IMR-90 (cell line): ENCODE measurements around the gene UNC13C. TPM values are rescaled to one million over a fixed set of nuclear protein-coding genes. Genes with fewer than 3 reads are reported as not detected.

Source experiments
- ATAC-seq: fragments of 200-7000 bp; cut with Tn5 transposase; 2 replicates; pipeline ENCODE4 v1.9.1; 2020; ENCODE audit warnings: low read depth, mild to moderate bottlenecking, moderate library complexity
- BruUV-seq: library from RNA; stranded (reverse); fragments of 400-500 nt; replicated peaks from 2 replicates; lab custom pipeline; 2021; lab: Mats Ljungman, UMichigan
- CTCF ChIA-PET: fragments of 300-600 bp; formaldehyde crosslinking; extraction: SDS; loops from one replicate; lab custom pipeline; 2021; ENCODE audit warnings: antibody characterized with exemption; lab: Yijun Ruan, JAX
- POLR2A ChIA-PET: fragments of 300-600 bp; sonication (Branson Sonifier 250); formaldehyde crosslinking; loops from one replicate; lab custom pipeline; 2022; ENCODE audit warnings: antibody characterized with exemption; ENCODE audit not compliant: unreplicated experiment; lab: Charles Lee
- DNase-seq: peaks from one replicate; pipeline ENCODE4 v3.0.0; 2013
- H2AFZ ChIP-seq: replicated peaks from 2 replicates; pipeline ENCODE3; 2013; ENCODE audit warnings: low read length, mild to moderate bottlenecking; ENCODE audit not compliant: poor library complexity
- H2AK5ac ChIP-seq: 2 replicates; pipeline ENCODE4 v1.6.1; 2013; ENCODE audit warnings: low read depth, low read length, inconsistent platforms
- H2AK9ac ChIP-seq: replicated peaks from 2 replicates; pipeline ENCODE3; 2013; ENCODE audit warnings: mild to moderate bottlenecking, low read depth, low read length, moderate library complexity; ENCODE audit not compliant: poor library complexity
- H2BK120ac ChIP-seq: 2 replicates; pipeline ENCODE4 v1.6.1; 2013; ENCODE audit warnings: low read depth, low read length, inconsistent platforms
- H2BK15ac ChIP-seq: 3 replicates; pipeline ENCODE4 v1.6.1; 2013; ENCODE audit warnings: low read depth, low read length, inconsistent platforms
- H2BK20ac ChIP-seq: 2 replicates; pipeline ENCODE4 v1.6.1; 2013; ENCODE audit warnings: low read depth, mild to moderate bottlenecking, inconsistent platforms, low read length, moderate library complexity
- H2BK5ac ChIP-seq: 2 replicates; pipeline ENCODE4 v1.6.1; 2013; ENCODE audit warnings: mild to moderate bottlenecking, low read depth, low read length, inconsistent platforms; ENCODE audit not compliant: poor library complexity, severe bottlenecking
- H3K14ac ChIP-seq: replicated peaks from 2 replicates; pipeline ENCODE4 v1.6.1; 2013; ENCODE audit warnings: low read depth, low read length, inconsistent platforms
- H3K18ac ChIP-seq: 2 replicates; pipeline ENCODE4 v1.6.1; 2013; ENCODE audit warnings: low read depth, low read length, control low read depth
- H3K23ac ChIP-seq: 2 replicates; pipeline ENCODE4 v1.6.1; 2013; ENCODE audit warnings: low read depth, low read length, inconsistent platforms
- H3K27ac ChIP-seq: 2 replicates; pipeline ENCODE4 v1.5.1; 2013; ENCODE audit warnings: mild to moderate bottlenecking, control low read depth, low read length; ENCODE audit not compliant: insufficient read depth
- H3K27me3 ChIP-seq: 2 replicates; pipeline ENCODE4 v1.6.1; 2013; ENCODE audit warnings: low read length; ENCODE audit not compliant: control insufficient read depth, insufficient read depth
- H3K36me3 ChIP-seq: 2 replicates; pipeline ENCODE4 v1.6.1; 2013; ENCODE audit warnings: low read length, mixed read lengths; ENCODE audit not compliant: control insufficient read depth, insufficient read depth
- H3K4ac ChIP-seq: 2 replicates; pipeline ENCODE4 v1.6.1; 2013; ENCODE audit warnings: low read depth, low read length, inconsistent platforms
- H3K4me1 ChIP-seq: 2 replicates; pipeline ENCODE4 v1.6.1; 2013; ENCODE audit warnings: low read length, mixed read lengths; ENCODE audit not compliant: control insufficient read depth, insufficient read depth
- H3K4me2 ChIP-seq: 2 replicates; pipeline ENCODE4 v1.6.1; 2013; ENCODE audit warnings: low read depth, mild to moderate bottlenecking, control low read depth, low read length, moderate library complexity
- H3K4me3 ChIP-seq: 2 replicates; pipeline ENCODE4 v1.5.1; 2013; ENCODE audit warnings: low read depth, mild to moderate bottlenecking, control low read depth, low read length, moderate library complexity; ENCODE audit not compliant: insufficient read depth
- H3K56ac ChIP-seq: 2 replicates; pipeline ENCODE4 v1.6.1; 2013; ENCODE audit warnings: low read length, inconsistent platforms; ENCODE audit not compliant: insufficient read depth; ENCODE audit errors: extremely low read depth
- H3K79me1 ChIP-seq, 2 experiments: 2 replicates each; pipeline ENCODE4 v1.6.1; 2013; ENCODE audit warnings: low read length in 2 of 2, inconsistent platforms in 1 of 2, low read depth in 1 of 2
- H3K9ac ChIP-seq: 2 replicates; pipeline ENCODE4 v1.6.1; 2013; ENCODE audit warnings: low read depth, low read length, control low read depth
- H3K9me1 ChIP-seq: 2 replicates; pipeline ENCODE4 v1.6.1; 2013; ENCODE audit warnings: low read length, inconsistent platforms; ENCODE audit not compliant: insufficient read depth
- H3K9me3 ChIP-seq: 2 replicates; pipeline ENCODE4 v1.6.1; 2013; ENCODE audit warnings: low read length; ENCODE audit not compliant: control insufficient read depth, insufficient read depth
- H4K20me1 ChIP-seq: 2 replicates; pipeline ENCODE4 v1.6.1; 2013; ENCODE audit warnings: low read length, inconsistent platforms; ENCODE audit not compliant: insufficient read depth
- H4K5ac ChIP-seq: 2 replicates; pipeline ENCODE4 v1.6.1; 2013; ENCODE audit warnings: mild to moderate bottlenecking, low read depth, low read length, control low read depth
- H4K8ac ChIP-seq, 2 experiments: 2 replicates each; pipeline ENCODE4 v1.6.1; 2013; ENCODE audit warnings: low read depth in 2 of 2, low read length in 2 of 2, control low read depth in 1 of 2, inconsistent platforms in 1 of 2
- H4K91ac ChIP-seq: 2 replicates; pipeline ENCODE4 v1.6.1; 2013; ENCODE audit warnings: low read depth, low read length, inconsistent platforms; ENCODE audit not compliant: insufficient read depth
- BHLHE40 ChIP-seq: fragments of 150-350 bp; IDR thresholded peaks from 2 replicates; pipeline ENCODE4 v1.6.1; 2016; ENCODE audit warnings: mild to moderate bottlenecking, low read depth, low read length
- CEBPB ChIP-seq: IDR thresholded peaks from 2 replicates; pipeline ENCODE4 v1.6.1; 2012; ENCODE audit warnings: low read depth, low read length, improper control_type of control experiment
- CHD1 ChIP-seq: IDR thresholded peaks from 2 replicates; pipeline ENCODE4 v1.6.1; 2012; ENCODE audit warnings: low read depth, low read length, improper control_type of control experiment
- CTCF ChIP-seq: conservative IDR thresholded peaks from 2 replicates; pipeline ENCODE4 v1.5.1; 2012; ENCODE audit warnings: mild to moderate bottlenecking, low read depth, low read length, improper control_type of control experiment
- FOS ChIP-seq: fragments of 150-350 bp; IDR thresholded peaks from 2 replicates; pipeline ENCODE4 v1.6.1; 2016; ENCODE audit warnings: low read depth, low read length
- MAFK ChIP-seq: IDR thresholded peaks from 2 replicates; pipeline ENCODE4 v1.6.1; 2012; ENCODE audit warnings: low read depth, low read length, improper control_type of control experiment
- MAZ ChIP-seq: IDR thresholded peaks from 2 replicates; pipeline ENCODE4 v1.6.1; 2012; ENCODE audit warnings: low read depth, mild to moderate bottlenecking, low read length, improper control_type of control experiment, moderate library complexity, borderline replicate concordance
- MXI1 ChIP-seq: IDR thresholded peaks from 2 replicates; pipeline ENCODE4 v1.6.1; 2012; ENCODE audit warnings: low read depth, mild to moderate bottlenecking, low read length, moderate library complexity, borderline replicate concordance
- NFE2L2 ChIP-seq: fragments of 150-350 bp; IDR thresholded peaks from 2 replicates; pipeline ENCODE4 v1.6.1; 2016; ENCODE audit warnings: low read depth, mild to moderate bottlenecking, low read length
- POLR2A ChIP-seq: IDR thresholded peaks from 2 replicates; pipeline ENCODE4 v1.6.1; 2012; ENCODE audit warnings: mild to moderate bottlenecking, low read depth, low read length
- RAD21 ChIP-seq: IDR thresholded peaks from 2 replicates; pipeline ENCODE4 v1.6.1; 2012; ENCODE audit warnings: low read length, improper control_type of control experiment
- RCOR1 ChIP-seq: IDR thresholded peaks from 2 replicates; pipeline ENCODE4 v1.6.1; 2012; ENCODE audit warnings: mild to moderate bottlenecking, low read length, improper control_type of control experiment; ENCODE audit not compliant: insufficient replicate concordance
- RFX5 ChIP-seq: IDR thresholded peaks from 2 replicates; pipeline ENCODE4 v1.8.0; 2012; ENCODE audit warnings: low read depth, mild to moderate bottlenecking, low read length, moderate library complexity
- SMC3 ChIP-seq: fragments of 150-350 bp; IDR thresholded peaks from 2 replicates; pipeline ENCODE4 v1.6.1; 2016; ENCODE audit warnings: low read depth, mild to moderate bottlenecking, antibody characterized with exemption, low read length, moderate library complexity
- WGBS, 2 experiments: methylation state at CpG; one replicate each; pipeline versions ENCODE4 v1.1.5 to v1.1.7; 2013; ENCODE audit warnings: missing lambda C conversion rate in 2 of 2; ENCODE audit not compliant: insufficient read length in 1 of 2; ENCODE audit errors: extremely low coverage in 2 of 2; 5-methylcytosine and 5-hydroxymethylcytosine counted together
- dilution Hi-C: fragments of 300-500 bp; cut with HindIII; formaldehyde crosslinking; loops from one replicate; pipeline ENCODE4 v1.14.3; 2018; ENCODE audit warnings: low sequenced_read_pairs; ENCODE audit not compliant: unreplicated experiment
- in situ Hi-C: fragments of 300-500 bp; cut with MboI; formaldehyde crosslinking; loops from 3 replicates; pipeline ENCODE4 v1.14.3; 2019; ENCODE audit warnings: low sequenced_read_pairs, inconsistent platforms, mixed read lengths
- intact Hi-C: fragments of 100-400 bp; cut with micrococcal nuclease; formaldehyde crosslinking; loops from 2 replicates; pipeline ENCODE4 v1.10.0; 2022
- polyA plus RNA-seq, 3 experiments: library from polyadenylated mRNA; depleted of rRNA; stranded (reverse); fragments of >200 nt; gene quantifications; 2 replicates each; pipeline ENCODE4 v1.2.3, GENCODE V29; 2012; ENCODE audit warnings: low replicate concordance in 1 of 3
- total RNA-seq: library from RNA; depleted of rRNA; stranded (reverse); fragments of >200 nt; gene quantifications from 2 replicates; pipeline ENCODE4 v1.2.3, GENCODE V29; 2012
- TF ChIP-seq, protein P1 (sequence below): fragments of 150-350 bp; IDR thresholded peaks from 2 replicates; pipeline ENCODE4 v1.6.1; 2016; ENCODE audit warnings: low read depth, mild to moderate bottlenecking, low read length, moderate library complexity, borderline replicate concordance
- TF ChIP-seq, protein P2 (sequence below): fragments of 150-350 bp; IDR thresholded peaks from 2 replicates; pipeline ENCODE4 v1.6.1; 2017; ENCODE audit warnings: mild to moderate bottlenecking, antibody characterized with exemption, low read length, low read depth

The UNC13C gene
- total and polyA plus RNA-seq, 2 of the 4 experiments (the other 2 are of a cell fraction), result not detected

DNA sequence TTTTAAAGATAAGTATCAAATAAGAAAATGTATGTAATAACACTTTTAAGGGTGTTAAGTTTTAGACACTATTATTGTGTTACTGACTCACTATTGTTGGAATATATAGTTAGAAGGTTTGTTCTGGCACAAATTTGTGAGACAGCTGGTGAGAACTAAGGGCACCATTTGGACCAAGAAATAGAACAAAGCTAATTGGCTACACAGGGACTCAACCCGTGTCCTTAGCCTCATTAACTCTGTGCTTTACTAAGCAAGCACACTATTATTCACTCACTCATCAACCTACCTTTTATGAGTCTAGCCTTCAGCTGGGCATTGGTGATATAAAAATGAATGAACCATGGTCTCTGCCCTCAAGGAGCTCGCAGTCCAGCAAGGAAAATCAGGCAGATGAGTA, 4.1 kb upstream of the UNC13C start:
- dilution Hi-C loops, result no loop called here

More for the DNA sequence above, 4.1 kb upstream of the UNC13C start:
- H3K4me3 ChIP-seq, result no peak overlapping the region
- no CpG with 5 or more reads among the region's 2 CpGs for WGBS, 2 experiments
- H3K4me2 ChIP-seq, result no peak overlapping the region
- DNase-seq (no peak), ATAC-seq (no peak)
- H3K56ac ChIP-seq, result no peak overlapping the region
- H2BK5ac ChIP-seq, result no peak overlapping the region
- no peak overlapping the region for H3K27ac ChIP-seq
- H3K9me3 ChIP-seq, result peaks cover 2% of the 10 kb centered on the region
- no peak overlapping the region for H3K23ac ChIP-seq
- ChIA-PET CTCF (no interaction called here), POLR2A (no interaction called here)
- H2AK9ac ChIP-seq, result no peak overlapping the region
- TF ChIP-seq FOS, result no peak
- no peak for TF ChIP-seq RAD21
- TF ChIP-seq, protein P1, sequence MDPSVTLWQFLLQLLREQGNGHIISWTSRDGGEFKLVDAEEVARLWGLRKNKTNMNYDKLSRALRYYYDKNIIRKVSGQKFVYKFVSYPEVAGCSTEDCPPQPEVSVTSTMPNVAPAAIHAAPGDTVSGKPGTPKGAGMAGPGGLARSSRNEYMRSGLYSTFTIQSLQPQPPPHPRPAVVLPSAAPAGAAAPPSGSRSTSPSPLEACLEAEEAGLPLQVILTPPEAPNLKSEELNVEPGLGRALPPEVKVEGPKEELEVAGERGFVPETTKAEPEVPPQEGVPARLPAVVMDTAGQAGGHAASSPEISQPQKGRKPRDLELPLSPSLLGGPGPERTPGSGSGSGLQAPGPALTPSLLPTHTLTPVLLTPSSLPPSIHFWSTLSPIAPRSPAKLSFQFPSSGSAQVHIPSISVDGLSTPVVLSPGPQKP, result no peak
- no peak for TF ChIP-seq POLR2A
- no peak for TF ChIP-seq CEBPB
- TF ChIP-seq CHD1, result no peak
- TF ChIP-seq SMC3, result no peak
- TF ChIP-seq RCOR1, result no peak
- TF ChIP-seq, protein P2, sequence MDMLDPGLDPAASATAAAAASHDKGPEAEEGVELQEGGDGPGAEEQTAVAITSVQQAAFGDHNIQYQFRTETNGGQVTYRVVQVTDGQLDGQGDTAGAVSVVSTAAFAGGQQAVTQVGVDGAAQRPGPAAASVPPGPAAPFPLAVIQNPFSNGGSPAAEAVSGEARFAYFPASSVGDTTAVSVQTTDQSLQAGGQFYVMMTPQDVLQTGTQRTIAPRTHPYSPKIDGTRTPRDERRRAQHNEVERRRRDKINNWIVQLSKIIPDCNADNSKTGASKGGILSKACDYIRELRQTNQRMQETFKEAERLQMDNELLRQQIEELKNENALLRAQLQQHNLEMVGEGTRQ, result no peak
- TF ChIP-seq BHLHE40, result no peak
- no peak for TF ChIP-seq CTCF
- TF ChIP-seq MXI1, result no peak
- TF ChIP-seq NFE2L2, result no peak
- TF ChIP-seq MAZ, result no peak
- no peak for TF ChIP-seq MAFK
- TF ChIP-seq RFX5, result no peak
- no peaks in the 10 kb centered on the region for H3K36me3 ChIP-seq
- H2BK15ac ChIP-seq, result no peak overlapping the region
- H3K27me3 ChIP-seq, result no peaks in the 10 kb centered on the region
- H4K8ac ChIP-seq, result no peak overlapping the region
- H2AFZ ChIP-seq, result no peak overlapping the region
- no peaks in the 10 kb centered on the region for H3K4me1 ChIP-seq
- in situ Hi-C loops (no loop called here), intact Hi-C loops (no loop called here)
- H2BK20ac ChIP-seq, result no peak overlapping the region
- H3K9ac ChIP-seq, result no peak overlapping the region
- no peaks in the 10 kb centered on the region for H3K79me1 ChIP-seq
- H3K4ac ChIP-seq, result no peak overlapping the region
- no peak overlapping the region for H4K91ac ChIP-seq
- H3K14ac ChIP-seq, result no peak overlapping the region
- H3K9me1 ChIP-seq, result no peaks in the 10 kb centered on the region
- H4K20me1 ChIP-seq, result no peaks in the 10 kb centered on the region
- H4K5ac ChIP-seq, result no peak overlapping the region
- no peak overlapping the region for H2BK120ac ChIP-seq
- no peak overlapping the region for H2AK5ac ChIP-seq
- BruUV-seq, result no TSS peak
- no peak overlapping the region for H3K18ac ChIP-seq
